ENCODE measurements around the gene C5orf22.

DNA sequence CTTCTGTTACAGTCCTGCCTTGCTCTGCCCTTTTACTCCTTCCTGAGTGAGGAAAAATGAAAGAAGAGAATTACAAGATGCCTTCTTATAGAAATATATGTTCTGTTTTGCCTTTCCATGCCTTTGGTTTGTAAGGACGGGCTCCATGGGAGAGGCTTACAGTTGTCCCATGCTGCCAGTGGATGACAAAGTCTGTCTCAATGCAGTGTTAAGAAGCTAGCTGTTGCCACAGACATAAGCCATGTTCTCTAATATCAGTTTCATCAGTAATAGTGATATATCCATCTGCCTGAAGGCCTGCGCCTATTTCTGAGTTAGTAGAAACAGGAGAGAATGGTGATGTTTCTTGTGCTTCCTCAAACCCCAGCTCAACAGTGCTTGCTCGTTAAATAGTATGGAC is 27.8 kb downstream of the C5orf22 start:
- TF ChIP-seq, protein P1, sequence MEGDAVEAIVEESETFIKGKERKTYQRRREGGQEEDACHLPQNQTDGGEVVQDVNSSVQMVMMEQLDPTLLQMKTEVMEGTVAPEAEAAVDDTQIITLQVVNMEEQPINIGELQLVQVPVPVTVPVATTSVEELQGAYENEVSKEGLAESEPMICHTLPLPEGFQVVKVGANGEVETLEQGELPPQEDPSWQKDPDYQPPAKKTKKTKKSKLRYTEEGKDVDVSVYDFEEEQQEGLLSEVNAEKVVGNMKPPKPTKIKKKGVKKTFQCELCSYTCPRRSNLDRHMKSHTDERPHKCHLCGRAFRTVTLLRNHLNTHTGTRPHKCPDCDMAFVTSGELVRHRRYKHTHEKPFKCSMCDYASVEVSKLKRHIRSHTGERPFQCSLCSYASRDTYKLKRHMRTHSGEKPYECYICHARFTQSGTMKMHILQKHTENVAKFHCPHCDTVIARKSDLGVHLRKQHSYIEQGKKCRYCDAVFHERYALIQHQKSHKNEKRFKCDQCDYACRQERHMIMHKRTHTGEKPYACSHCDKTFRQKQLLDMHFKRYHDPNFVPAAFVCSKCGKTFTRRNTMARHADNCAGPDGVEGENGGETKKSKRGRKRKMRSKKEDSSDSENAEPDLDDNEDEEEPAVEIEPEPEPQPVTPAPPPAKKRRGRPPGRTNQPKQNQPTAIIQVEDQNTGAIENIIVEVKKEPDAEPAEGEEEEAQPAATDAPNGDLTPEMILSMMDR (IDR thresholded peaks at IDR 0.05): no peak
- TF ChIP-seq POLR2A (IDR thresholded peaks at IDR 0.05): no peak

Data from ovary (tissue), 3 donors.